NCI-H2171 (cell line): ENCODE measurements around the gene FEV.
"Not testable (repeated sequence)": the region's sequence is repeated elsewhere in the genome, so short reads cannot be mapped to it uniquely, and the experiment has no call there.

Experiments used
- DNase-seq: peaks from one replicate; lab custom pipeline; 2025; lab: John Stamatoyannopoulos, UW

FEV gene

DNA sequence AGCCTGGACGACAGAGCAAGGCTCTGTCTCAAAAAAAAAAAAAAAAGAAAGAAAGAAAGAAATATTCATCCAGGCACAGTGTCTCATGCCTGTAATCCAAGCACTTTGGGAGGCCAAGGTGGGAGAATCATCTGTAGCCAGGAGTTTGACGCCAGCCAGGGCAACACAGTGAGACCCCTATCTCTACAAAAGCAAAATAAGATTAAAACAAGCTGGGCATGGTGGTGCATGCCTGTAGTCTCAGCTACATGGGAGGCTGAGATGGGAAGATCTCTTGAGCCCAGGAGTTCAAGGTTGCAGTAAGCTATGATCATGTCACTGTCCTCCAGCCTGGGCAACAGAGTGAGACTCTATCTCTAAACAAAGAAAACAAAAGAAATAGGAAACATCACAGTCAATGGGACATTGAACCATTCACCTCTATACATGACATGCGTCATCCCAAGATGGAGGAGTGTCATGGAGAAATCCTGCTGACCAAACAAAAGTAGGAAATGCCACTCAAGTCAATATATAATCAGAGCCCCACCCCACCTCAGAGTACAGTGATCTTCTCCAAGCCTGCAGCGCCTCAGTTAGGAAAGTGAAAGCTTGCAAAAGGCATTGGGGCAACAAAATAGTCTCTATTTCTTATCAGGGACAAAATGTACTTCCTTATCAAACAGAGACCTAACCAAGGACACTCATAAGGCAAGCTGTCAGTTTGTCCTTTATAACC is 9.8 kb downstream of the FEV start:
- no peak for DNase-seq

DNA sequence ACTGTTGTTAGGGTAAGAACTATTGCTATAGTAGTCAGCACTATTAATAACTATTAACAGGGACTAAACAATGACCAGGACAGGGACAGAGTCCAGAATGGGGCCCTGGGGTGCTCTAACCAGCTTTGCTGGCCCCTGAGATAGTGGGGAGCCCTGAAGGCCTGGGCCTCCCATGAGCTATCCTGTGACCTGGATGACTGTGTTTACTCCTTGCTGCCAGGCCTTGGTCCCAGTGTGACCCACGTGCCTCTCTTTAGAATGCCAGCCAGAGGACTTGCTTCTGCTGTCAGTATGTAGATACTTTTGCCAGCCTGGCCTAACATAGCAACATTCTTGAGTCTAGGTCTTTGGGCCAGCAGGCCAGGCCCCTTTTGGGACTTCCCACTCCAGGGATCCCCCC is 14.1 kb downstream of the FEV start:
- DNase-seq: no peak

DNA sequence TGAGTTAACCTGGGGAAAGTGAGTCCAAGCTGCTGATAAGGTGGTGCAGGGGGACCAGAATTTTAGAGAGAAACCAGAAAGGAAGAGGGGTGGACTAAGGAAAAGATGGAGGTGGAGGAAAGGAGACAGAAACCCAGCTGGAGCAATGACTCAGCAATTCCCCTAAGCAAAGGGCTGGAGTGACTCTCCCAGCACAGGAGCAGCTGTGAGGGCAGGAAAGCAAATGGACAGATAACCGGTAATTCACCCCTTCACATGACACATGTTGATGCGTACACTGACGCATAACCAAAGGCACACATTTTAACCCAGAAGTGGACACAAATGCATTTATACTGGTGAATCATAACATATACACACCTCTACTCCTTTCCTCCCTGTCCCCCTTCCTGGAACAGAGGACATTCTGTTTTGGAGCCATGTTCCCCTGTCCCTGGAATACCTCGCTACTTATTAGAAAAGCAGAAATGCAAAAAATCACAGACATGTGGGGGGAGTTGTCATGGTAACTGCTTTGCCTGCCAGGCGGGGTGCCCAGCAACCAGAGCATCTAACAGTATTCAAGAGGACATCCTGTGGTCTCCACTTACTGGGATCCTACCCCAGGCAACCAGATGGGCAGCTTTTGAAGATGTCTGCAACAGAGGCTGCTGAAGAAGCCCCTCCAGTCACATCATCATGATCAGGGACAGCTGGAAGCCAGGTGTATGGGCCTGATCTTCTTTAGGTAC is 20.8 kb downstream of the FEV start:
- peak; percentile 25 for DNase-seq

DNA sequence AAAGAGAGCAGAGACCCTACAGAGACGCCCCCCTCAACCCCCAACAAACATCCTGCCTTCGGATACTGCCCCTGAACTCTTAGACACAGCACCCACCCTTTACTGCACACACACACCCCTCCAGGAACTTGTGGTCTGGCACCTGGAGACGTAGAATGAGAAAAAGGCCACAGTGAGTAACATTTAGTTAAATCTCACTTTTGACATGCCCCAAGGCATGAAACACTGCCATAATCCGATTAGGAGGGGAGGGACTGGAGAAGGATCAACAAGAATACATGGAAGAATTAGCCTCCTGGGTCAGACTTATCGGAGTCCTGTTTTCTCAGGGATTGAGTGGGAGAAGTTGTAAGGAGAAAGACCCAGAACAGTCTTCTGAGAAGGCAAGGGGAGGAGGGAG is 21.4 kb downstream of the FEV start:
- DNase-seq: no peak

DNA sequence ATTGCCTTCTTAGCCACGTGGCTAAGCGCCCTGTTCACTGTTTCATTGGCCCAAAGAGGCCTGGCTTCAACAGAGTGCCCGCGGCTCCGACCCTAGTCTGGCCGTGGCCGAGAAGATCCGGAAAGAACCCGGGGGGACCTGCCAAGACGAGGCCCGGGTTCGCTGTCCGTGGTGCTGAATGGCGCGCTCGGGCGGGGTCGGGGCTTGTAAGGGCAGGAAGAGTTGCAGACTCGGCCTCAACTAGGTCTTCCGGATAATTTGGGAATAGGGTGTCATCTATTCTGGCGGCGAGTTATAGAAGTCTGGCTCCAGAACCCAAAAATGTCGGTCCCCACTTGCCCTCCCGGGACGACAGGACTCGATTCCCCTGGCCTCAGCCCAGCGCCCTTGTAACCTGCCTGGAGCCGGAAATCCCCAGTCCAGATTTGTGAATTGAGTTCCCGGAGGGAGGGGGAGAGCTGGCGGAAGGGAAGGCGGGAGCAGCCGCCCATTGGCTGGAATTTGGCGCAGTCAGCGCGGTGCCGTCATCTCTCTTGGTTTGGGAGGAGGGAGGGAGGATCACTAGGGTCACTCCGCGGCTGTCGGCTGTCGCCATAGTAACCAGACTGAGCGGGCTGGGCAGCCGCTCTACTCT is 22.0 kb downstream of the FEV start:
- peak; percentile 90 for DNase-seq

DNA sequence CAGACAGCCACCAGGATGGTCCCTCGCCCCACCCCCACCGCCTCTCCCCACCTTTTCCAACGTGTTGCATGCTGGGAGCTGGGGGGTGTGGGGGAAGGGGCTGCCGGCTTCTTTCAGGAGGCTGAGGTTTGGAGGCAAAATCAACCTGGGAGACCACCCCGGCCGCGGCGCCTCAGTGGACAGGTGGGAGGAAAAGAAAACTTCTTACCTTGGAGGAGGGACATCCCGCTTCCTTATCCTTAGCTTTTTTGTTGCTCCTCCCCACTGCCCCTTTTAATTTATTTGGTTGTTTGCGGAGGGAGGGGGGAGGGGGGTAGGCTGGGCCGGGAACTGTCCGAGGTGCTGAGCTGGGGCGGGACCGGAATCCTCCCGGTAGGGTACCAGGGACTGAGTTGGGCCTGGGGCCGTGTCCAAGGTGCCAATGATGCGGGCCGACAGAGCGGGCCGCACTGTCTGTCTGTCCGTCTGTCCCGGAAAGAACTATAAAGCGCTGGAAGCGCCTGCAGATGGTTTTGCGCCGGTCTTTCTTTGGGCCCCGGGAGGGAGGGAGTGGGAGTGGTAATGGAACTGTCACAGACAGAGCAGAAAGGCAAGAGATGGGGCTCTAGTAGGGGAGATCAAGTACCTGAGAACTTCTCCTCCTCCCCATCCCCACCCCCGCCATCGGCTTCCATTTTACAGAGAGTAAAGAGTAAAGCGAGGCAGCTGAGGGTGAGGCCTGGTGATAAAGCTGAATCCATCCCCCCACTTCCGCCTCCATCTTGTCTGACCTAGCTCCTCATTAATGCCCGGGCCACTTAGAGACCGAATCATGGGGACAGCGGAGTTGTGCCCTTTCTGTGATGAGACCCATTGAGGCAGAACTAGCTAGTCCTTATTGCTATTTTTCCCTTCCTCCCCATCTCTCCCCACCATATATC is 23.1 kb downstream of the FEV start:
- DNase-seq: peak; percentile 59

DNA sequence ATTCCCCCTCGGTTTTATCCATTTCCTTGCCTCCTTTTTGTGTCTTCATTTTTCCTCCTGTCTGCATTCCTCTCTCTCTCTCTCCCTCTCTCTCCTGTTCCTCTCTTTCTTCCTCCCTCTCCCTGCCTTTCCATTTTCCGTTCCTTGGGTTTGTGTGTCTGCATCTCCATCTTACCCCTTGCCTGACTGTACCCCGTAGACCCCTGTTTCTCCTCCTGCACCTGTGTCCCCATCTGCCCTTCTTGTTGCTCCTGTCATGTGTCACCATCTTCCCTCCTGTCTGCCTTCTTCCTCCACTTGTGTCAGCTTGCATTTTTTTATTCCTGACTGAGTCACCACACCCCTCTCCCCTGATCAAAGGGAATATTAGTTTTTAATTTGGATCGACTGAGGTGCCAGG is 23.8 kb downstream of the FEV start:
- DNase-seq: peak; percentile 44

DNA sequence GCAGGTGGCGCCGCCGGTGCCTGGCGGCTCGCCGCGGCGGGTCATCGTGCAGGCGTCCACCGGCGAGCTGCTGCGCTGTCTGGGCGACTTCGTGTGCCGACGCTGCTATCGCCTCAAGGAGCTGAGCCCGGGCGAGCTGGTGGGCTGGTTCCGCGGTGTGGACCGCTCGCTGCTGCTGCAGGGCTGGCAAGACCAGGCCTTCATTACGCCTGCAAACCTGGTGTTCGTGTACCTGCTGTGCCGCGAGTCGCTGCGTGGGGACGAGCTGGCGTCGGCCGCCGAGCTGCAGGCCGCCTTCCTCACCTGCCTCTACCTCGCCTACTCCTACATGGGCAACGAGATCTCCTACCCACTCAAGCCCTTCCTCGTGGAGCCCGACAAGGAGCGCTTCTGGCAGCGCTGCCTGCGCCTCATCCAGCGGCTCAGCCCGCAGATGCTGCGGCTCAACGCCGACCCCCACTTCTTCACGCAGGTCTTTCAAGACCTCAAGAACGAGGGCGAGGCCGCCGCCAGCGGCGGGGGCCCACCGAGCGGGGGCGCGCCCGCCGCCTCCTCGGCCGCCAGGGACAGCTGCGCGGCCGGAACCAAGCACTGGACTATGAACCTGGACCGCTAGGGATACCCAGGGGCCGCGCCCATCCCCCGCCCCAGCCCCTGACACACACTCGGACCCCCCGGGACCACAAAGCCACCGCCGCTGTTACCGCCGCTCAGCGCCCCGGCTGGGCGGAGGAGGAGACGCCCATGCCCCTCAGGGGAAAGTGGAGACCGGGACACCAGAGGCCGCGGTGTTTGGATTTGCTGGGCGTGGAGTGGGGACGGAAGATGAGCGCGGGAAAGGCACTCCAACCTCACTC is 24.4 kb downstream of the FEV start:
- peak; percentile 39 for DNase-seq

DNA sequence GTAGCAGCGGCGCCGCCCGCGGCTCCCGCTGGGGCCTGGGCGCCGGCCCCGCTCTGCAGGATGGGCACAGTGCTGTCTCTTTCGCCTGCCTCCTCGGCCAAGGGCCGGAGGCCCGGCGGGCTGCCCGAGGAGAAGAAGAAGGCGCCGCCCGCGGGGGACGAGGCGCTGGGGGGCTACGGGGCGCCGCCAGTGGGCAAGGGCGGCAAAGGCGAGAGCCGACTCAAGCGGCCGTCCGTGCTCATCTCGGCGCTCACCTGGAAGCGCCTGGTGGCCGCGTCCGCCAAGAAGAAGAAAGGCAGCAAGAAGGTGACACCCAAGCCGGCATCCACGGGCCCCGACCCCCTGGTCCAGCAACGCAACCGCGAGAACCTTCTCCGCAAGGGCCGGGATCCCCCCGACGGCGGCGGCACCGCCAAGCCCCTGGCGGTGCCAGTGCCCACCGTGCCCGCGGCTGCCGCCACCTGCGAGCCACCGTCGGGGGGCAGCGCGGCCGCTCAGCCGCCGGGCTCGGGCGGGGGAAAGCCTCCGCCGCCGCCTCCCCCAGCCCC is 25.1 kb downstream of the FEV start:
- DNase-seq: peak; percentile 42

DNA sequence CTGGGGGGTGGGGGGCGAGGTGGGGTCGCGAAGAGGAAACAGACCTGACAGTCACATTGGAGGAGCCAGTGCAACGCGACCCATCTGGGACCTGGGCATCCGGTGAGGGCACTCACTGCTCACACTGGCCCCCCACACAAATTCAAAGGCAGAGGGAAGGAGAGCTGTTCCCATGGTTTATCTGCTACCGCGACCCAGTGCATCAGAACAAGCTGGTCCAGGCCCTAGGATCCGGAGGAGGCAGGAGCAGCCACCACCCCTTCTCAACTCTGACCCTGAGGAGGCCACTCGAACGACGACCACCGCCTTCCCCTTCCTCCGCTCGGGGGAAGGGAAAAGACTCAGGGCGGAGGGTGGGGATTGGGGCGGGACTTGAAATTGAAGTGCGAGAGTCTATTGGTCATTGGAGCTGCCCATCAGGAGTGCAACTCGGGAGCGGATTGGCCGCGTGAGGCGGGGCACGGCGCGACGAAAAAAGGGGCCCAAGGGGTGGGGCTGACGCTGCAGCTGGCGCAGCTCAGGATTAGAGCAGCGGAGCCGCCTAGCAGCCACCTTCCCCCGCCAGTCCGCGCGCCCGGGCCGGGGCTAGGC is 25.7 kb downstream of the FEV start, which contains the start of gene CDK5R2:
CDK5R2 (plus strand) TSS at position 526 of the 591 bp plus-strand sequence. CDS start 155 bp downstream, outside the sequence.
- peak; percentile 92 for DNase-seq

DNA sequence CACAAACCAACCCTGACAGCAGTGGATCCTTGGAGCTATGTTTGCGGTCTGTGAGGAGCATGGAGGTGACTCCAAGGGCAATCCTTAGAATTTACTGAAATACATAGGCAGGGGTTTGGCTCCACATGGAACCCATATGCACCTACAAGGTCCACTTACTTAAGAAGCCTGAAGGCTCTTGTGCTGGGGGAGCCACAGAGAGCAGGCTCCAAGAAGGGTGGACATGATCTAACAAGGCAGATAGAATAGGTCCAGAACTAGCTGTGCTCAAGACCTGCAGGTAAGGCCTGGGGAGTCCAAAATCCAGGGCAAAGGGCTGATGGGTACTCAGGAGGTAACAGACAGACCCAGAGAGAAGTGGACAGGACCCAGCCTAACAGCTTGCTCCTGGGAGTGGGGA is 26.7 kb downstream of the FEV start:
- DNase-seq: no peak

DNA sequence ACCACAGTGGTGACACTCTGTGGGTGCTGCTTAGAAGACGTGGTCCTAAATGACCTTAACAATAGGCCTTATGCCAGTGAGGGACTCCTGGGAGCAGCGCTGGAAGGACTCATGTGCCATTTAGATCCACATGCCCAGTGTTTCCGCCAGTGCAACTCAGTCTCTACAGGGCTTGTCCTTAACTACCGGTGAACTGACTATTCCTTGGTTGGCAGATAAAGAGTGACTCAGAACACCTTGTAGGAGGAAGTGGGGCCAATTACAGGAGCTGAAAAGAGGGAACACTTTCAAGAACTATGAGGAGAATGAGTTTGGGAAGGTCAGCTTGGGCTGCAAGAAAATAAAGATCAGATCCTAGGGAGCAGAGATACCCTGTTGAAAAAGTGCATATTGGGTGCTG is 27.3 kb downstream of the FEV start:
- no peak for DNase-seq

DNA sequence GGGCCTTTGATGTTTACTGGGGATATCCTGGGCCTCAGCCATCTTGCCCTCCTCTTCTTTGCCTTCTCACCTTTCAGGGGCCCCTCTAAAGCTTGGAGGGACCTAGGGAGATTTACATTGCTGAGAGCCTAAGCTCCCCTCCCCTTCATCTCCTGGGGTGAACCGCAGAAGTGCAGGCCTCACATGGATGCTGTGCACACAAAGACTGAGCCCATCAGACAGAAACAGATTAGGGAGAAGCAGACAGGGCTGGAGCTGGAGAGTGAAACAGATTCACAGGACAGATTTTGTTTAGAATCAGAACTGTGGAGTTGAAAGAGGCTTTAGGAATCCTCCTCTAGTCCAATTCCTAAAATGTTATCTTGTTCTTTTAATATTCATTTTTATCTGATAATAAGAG is 28.9 kb downstream of the FEV start:
- DNase-seq: no peak

DNA sequence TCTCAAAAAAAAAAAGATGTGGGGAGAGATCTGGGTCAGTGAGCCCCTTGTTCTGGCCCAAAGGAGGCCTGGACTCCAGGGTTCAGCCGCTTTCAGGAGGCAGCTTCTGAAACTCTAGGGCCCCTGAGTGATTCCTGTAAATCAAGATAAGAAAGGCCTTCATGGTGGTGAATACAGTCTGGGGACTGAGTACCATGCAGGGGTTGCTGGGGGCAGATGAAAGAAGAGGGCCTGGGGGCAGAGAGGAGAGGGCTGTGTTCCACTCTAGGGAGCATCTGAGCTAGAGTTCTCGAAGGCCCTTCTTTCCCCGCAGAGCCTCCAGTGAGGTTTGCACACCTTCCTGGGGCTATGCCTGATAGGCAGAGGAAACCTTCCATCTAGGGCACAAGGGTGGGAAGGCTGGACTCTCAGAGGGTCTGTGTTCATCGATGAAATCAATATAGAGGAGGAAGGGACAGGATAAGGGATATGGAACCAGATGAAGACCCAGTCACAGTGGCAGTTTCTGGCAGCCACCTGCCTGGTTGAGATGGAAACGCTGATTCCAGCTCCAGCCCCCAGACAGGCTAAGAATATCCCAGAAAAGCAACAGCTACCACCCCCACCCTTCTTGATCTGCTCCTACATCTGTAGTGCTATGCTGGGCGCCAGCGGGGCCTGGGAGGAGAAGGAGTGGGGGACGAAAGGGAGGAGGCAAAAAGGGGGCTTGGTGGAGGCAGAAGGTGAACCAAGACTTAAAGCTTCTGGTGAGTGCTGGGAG is 30.3 kb downstream of the FEV start:
- DNase-seq: no peak

DNA sequence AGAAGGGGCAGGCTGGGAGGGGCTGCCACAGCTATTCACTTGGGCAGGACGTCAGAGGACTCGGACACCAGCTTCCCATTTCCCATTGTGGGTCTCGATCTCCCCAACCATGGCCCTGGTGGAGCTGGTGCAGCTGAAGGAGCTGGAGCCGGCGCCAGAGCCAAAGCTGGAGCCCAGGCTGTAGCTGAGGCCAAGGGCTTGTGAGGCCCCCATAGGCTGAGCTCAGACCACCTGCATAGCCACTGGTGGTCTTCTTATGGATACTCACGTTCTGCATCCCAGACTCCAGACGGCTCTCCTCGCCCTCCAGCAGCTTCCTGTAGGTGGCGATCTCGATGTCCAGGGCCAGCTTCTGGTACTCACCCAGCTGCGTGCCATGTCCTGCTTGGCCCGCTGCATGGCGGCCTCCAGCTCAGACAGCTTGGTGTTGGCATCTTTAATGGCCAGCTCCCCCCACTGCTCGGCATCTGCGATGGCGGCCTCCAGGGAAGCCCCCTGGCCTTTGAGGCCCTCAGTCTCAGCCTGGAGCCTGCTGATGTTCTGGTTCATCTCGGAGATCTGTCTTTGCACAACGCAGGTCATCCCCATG is 31.5 kb downstream of the FEV start:
- DNase-seq: no peak

DNA sequence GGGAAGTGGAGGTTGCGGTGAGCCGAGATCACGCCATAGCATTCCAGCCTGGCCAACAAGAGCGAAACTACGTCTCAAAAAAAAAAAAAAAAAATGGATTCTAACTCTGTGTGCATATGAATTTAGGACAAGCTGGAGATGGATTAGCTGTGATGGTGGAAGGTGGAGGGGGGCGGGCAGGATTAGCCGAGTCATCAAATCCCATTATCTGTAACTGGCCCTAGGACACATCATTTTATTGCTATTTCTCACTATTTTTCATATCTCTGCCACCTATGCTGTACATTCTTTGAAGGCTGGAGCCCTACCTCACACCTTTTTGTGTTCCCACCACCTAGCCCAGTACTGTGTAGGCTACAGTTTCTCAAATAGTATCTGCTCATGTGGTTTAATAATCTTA is 32.8 kb downstream of the FEV start:
- DNase-seq: no peak

DNA sequence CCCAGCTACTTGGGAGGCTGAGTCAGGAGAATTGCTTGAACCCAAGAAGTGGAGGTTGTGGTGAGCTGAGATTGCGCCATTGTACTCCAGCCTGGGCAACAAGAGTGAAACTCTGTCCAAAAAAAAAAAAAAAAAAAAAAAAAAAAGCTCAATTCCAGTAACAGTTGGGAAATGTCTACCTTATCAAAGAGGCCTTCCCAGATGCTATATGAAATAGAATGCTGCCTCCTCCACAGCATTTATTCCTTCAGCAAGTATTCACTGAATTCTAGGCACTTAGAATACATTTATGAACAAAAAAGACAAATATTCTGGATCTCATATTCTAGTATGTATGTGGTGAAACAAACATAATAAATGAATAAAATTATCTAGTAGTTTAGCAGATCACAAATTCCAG is 38.4 kb downstream of the FEV start:
- no peak for DNase-seq

DNA sequence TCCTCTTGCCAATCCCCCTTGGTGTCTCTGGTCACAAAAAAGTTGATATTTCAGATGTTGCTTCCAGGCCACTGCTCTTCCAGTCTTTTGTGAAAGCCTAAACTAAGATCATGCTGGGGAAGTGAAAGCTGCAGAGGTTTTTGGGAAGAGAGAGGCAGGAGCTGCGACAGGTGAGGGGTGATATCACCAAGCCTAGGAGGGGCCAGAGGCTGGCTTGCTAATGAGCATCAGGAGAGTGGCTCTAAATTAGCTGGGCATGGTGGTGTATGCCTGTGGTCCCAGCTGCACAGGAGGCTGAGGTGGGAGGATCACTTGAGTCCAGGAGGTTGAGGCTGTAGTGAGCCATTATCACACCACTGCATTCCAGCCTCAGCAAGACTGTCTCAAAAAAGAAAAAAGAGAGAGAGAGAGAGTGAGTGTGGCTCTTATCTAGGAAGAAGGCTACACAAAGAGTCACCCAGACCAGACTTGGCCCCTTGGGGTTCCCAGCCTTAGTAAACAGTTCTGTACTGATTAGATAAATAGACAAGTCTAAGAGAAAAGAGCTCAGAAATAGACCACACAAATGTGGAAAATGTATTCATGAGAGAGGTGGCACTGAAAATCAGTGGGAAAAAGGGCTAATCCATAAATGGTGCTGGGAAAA is 40.1 kb downstream of the FEV start:
- no peak for DNase-seq

DNA sequence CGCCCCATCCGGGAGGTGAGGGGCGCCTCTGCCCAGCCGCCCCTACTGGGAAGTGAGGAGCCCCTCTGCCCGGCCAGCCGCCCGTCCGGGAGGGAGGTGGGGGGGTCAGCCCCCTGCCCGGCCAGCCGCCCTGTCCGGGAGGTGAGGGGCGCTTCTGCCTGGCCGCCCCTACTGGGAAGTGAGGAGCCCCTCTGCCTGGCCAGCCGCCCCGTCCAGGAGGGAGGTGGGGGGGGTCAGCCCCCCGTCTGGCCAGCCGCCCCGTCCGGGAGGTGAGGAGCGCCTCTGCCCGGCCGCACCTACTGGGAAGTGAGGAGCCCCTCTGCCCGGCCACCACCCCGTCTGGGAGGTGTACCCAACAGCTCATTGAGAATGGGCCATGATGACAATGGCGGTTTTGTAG is 53.2 kb downstream of the FEV start:
- DNase-seq: not testable (repeated sequence)
